HEK293 (cell line): ENCODE results near the gene NOC4L.

Experiments
- GFI1B ChIP-seq: fragments of 450-650 bp; formaldehyde crosslinking; IDR thresholded peaks from 2 replicates; pipeline ENCODE4 v1.5.1; 2016; ENCODE audit warnings: missing biosample characterization, missing genetic modification characterization
- SP2 ChIP-seq: fragments of 450-650 bp; formaldehyde crosslinking; IDR thresholded peaks from 2 replicates; pipeline ENCODE4 v1.5.1; 2016; ENCODE audit warnings: missing biosample characterization, missing genetic modification characterization
- TF ChIP-seq, protein P1 (sequence below): fragments of 450-650 bp; formaldehyde crosslinking; IDR thresholded peaks from 2 replicates; pipeline ENCODE4 v1.5.1; 2016; ENCODE audit warnings: missing biosample characterization, missing genetic modification characterization

DNA sequence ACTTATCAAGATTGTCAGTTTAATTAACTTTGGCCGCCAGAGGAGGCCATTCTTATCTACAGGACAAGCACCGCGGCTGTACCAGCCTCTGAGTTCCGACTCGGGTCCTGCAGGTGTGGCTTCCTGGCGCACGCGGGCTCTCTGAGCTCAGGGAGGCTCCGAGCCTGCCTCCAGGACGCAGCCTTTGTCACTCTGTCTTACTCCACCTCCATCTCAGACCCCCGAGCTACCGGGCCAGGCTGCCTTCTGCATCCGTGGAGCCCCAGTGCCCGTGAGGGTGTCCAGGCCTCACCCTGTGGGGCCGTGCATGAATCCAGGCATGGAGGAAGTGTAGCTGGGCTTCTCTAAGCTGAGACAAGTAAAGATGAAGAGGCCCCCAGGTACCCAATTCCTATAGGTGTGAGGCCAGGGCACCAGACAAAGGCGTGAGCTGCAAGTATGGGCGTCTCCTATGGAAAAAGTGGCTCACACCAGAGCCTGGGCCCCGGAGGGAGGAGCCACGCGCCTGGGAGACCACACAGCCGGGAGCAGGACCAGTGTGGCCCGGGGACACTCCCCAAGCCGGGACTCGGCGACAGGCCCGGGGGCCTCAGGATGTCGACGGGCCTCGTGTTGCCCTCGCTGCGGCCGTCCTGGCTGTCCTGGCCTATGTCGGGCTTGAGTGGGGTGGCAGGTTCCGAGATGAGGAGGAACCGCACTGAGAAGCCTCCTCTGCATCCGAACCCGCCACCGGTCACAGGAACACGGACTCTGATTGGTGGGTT, 42.8 kb downstream of the NOC4L start:
- TF ChIP-seq, protein P1, sequence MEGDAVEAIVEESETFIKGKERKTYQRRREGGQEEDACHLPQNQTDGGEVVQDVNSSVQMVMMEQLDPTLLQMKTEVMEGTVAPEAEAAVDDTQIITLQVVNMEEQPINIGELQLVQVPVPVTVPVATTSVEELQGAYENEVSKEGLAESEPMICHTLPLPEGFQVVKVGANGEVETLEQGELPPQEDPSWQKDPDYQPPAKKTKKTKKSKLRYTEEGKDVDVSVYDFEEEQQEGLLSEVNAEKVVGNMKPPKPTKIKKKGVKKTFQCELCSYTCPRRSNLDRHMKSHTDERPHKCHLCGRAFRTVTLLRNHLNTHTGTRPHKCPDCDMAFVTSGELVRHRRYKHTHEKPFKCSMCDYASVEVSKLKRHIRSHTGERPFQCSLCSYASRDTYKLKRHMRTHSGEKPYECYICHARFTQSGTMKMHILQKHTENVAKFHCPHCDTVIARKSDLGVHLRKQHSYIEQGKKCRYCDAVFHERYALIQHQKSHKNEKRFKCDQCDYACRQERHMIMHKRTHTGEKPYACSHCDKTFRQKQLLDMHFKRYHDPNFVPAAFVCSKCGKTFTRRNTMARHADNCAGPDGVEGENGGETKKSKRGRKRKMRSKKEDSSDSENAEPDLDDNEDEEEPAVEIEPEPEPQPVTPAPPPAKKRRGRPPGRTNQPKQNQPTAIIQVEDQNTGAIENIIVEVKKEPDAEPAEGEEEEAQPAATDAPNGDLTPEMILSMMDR = no peak
- TF ChIP-seq GFI1B (tag by site-specific recombination) = no peak
- TF ChIP-seq SP2 = no peak
